PC-3 (cell line): Measurements from ENCODE around the gene SMPD3. TPM values are rescaled to one million over a fixed set of nuclear protein-coding genes. Genes with fewer than 3 reads are reported as not detected.

Experiments
- ATAC-seq: fragments of 200-7000 bp; cut with Tn5 transposase; 2 replicates; pipeline ENCODE4 v1.9.1; 2020; ENCODE audit warnings: mild to moderate bottlenecking, moderate library complexity
- BruUV-seq: library from RNA; stranded (reverse); fragments of 400-500 nt; replicated peaks from 2 replicates; lab custom pipeline; 2021; lab: Mats Ljungman, UMichigan
- CTCF ChIA-PET: fragments of 300-600 bp; sonication (Branson Sonifier 250); formaldehyde crosslinking; loops from one replicate; lab custom pipeline; 2022; ENCODE audit warnings: antibody characterized with exemption; lab: Charles Lee
- POLR2A ChIA-PET: fragments of 300-600 bp; sonication (Branson Sonifier 250); formaldehyde crosslinking; loops from one replicate; lab custom pipeline; 2022; ENCODE audit warnings: antibody characterized with exemption; ENCODE audit not compliant: unreplicated experiment; lab: Charles Lee
- DNase-seq: peaks from one replicate; pipeline ENCODE4 v3.0.0-alpha.2; 2015
- H2AFZ ChIP-seq: fragments of 300-600 bp; sonication (generic); 2 replicates; pipeline ENCODE4 v1.6.0; 2016; ENCODE audit warnings: antibody characterized with exemption, low read length
- H3F3A ChIP-seq: fragments of 300-600 bp; sonication (generic); one replicate; pipeline ENCODE4 v1.6.0; 2017; ENCODE audit warnings: antibody characterized with exemption, low read length, control low read depth, mild to moderate bottlenecking; ENCODE audit not compliant: unreplicated experiment
- H3K27ac ChIP-seq: fragments of 300-600 bp; sonication (generic); 2 replicates; pipeline ENCODE4 v1.5.1; 2016; ENCODE audit warnings: mild to moderate bottlenecking, low read length
- H3K27me3 ChIP-seq: fragments of 300-600 bp; sonication (generic); 2 replicates; pipeline ENCODE4 v1.6.1; 2016; ENCODE audit warnings: low read length, mixed read lengths
- H3K36me3 ChIP-seq: fragments of 300-600 bp; sonication (generic); 2 replicates; pipeline ENCODE4 v1.6.1; 2016; ENCODE audit warnings: low read depth, mixed run types, low read length, mixed read lengths
- H3K4me1 ChIP-seq: fragments of 300-600 bp; sonication (generic); 2 replicates; pipeline ENCODE4 v1.5.1; 2016; ENCODE audit warnings: low read length; ENCODE audit not compliant: insufficient read depth
- H3K4me2 ChIP-seq: fragments of 300-600 bp; sonication (generic); 2 replicates; pipeline ENCODE4 v1.6.0; 2016; ENCODE audit warnings: low read length
- H3K4me3 ChIP-seq: fragments of 300-600 bp; sonication (generic); 2 replicates; pipeline ENCODE4 v1.5.1; 2016; ENCODE audit warnings: mild to moderate bottlenecking, low read length, mixed read lengths
- H3K79me2 ChIP-seq: fragments of 300-600 bp; sonication (generic); 2 replicates; pipeline ENCODE4 v1.6.1; 2017; ENCODE audit warnings: low read length, mixed read lengths
- H3K9ac ChIP-seq: fragments of 300-600 bp; sonication (generic); 2 replicates; pipeline ENCODE4 v1.6.0; 2016; ENCODE audit warnings: mild to moderate bottlenecking, low read length
- H3K9me2 ChIP-seq: fragments of 300-600 bp; sonication (generic); replicated peaks from 2 replicates; pipeline ENCODE4 v1.6.1; 2016; ENCODE audit warnings: mixed run types, low read length, mixed read lengths
- H3K9me3 ChIP-seq: fragments of 300-600 bp; sonication (generic); 2 replicates; pipeline ENCODE4 v1.6.1; 2016; ENCODE audit warnings: low read length, mixed read lengths
- H4K20me1 ChIP-seq: fragments of 300-600 bp; sonication (generic); 2 replicates; pipeline ENCODE4 v1.6.1; 2016; ENCODE audit warnings: low read length, mixed read lengths
- EZH2 ChIP-seq: fragments of 300-600 bp; sonication (generic); IDR thresholded peaks from one replicate; pipeline ENCODE4 v1.6.1; 2017; ENCODE audit warnings: antibody characterized with exemption, mild to moderate bottlenecking, low read length; ENCODE audit not compliant: unreplicated experiment
- EZH2phosphoT487 ChIP-seq: fragments of 300-600 bp; sonication (generic); IDR thresholded peaks from 2 replicates; pipeline ENCODE4 v1.6.1; 2018; ENCODE audit warnings: mild to moderate bottlenecking, antibody characterized with exemption, low read length, borderline replicate concordance
- intact Hi-C: fragments of 100-400 bp; cut with micrococcal nuclease; formaldehyde crosslinking; loops from 2 replicates; pipeline ENCODE4 v1.9.0; 2023
- total RNA-seq: library from RNA; depleted of rRNA; stranded (reverse); fragments of >200 nt; gene quantifications from 2 replicates; pipeline ENCODE4 v1.2.3, GENCODE V29; 2014
- TF ChIP-seq, protein P1 (sequence below): fragments of 300-600 bp; sonication (generic); conservative IDR thresholded peaks from 2 replicates; pipeline ENCODE4 v1.5.1; 2017; ENCODE audit warnings: antibody characterized with exemption, low read depth, mild to moderate bottlenecking, low read length

Gene SMPD3
- total RNA-seq, 1 experiment from 2014 or later, result not detected

DNA sequence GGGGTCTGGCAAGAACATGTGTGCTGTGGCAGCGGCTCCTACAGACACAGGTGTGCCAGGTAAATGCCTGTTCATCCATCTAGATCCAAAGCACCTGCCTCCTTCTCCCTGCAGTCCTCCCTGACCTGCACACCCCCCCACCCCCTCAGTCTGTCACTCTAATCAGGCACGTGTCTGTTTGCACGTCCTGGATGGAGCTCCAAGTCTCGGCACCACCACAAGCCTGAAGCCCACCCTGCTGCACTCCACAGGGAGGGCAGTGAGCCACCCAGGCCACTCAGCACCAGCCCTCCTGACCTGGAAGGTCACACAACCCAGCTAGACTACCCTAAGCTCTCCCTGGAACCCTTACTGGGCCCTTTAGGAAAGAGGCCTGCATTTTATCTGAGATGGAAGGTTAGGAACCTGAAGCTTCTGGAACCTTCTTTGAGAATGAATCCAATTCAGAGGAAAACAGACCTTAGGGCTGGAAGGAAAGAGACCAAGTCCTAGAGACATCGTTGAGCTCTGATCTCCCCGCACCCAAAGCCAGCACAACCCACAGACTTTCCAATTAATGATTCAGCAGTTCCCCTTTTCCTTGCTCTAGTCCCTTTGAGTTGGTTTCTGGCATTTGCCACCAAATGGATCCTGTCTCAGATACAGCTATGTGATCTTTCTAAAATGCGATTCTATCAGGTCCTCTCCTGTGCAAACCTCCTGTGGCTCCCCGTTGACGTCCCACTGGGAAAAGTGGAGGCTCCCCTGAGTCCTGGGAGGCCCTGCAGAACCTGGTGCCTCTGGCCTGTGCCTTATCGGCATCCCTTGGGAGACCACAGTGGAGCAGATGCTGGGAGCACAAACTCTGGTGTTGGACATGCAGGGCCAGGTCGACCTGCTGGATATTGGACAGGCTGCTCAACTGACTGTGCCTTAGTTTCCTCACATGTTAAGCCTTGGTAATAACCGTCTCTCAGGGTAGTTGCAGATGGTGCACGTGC is 69.6 kb downstream of the SMPD3 start:
- H3K9me2 ChIP-seq, result no peaks in the 10 kb centered on the region
- no peak overlapping the region for H3K9ac ChIP-seq
- no peaks in the 10 kb centered on the region for H3K36me3 ChIP-seq
- ChIA-PET POLR2A (no interaction called here), CTCF (no interaction called here)
- no peak overlapping the region for H2AFZ ChIP-seq
- no peak for ATAC-seq
- no peaks in the 10 kb centered on the region; the same call in 1 of the 2 replicates for H3K4me1 ChIP-seq
- no peak overlapping the region for H3K27ac ChIP-seq
- no peaks in the 10 kb centered on the region for H3K79me2 ChIP-seq
- H3K4me3 ChIP-seq, result no peak overlapping the region
- no peak for DNase-seq
- H4K20me1 ChIP-seq, result no peaks in the 10 kb centered on the region
- no peaks in the 10 kb centered on the region for H3K27me3 ChIP-seq
- no peaks in the 10 kb centered on the region for H3F3A ChIP-seq
- H3K9me3 ChIP-seq, result no peaks in the 10 kb centered on the region
- intact Hi-C loops, result no loop called here
- no TSS peak for BruUV-seq
- H3K4me2 ChIP-seq, result no peak overlapping the region
- no peak for TF ChIP-seq EZH2phosphoT487
- TF ChIP-seq EZH2, result no peak
- TF ChIP-seq, protein P1, sequence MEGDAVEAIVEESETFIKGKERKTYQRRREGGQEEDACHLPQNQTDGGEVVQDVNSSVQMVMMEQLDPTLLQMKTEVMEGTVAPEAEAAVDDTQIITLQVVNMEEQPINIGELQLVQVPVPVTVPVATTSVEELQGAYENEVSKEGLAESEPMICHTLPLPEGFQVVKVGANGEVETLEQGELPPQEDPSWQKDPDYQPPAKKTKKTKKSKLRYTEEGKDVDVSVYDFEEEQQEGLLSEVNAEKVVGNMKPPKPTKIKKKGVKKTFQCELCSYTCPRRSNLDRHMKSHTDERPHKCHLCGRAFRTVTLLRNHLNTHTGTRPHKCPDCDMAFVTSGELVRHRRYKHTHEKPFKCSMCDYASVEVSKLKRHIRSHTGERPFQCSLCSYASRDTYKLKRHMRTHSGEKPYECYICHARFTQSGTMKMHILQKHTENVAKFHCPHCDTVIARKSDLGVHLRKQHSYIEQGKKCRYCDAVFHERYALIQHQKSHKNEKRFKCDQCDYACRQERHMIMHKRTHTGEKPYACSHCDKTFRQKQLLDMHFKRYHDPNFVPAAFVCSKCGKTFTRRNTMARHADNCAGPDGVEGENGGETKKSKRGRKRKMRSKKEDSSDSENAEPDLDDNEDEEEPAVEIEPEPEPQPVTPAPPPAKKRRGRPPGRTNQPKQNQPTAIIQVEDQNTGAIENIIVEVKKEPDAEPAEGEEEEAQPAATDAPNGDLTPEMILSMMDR, result no peak

DNA sequence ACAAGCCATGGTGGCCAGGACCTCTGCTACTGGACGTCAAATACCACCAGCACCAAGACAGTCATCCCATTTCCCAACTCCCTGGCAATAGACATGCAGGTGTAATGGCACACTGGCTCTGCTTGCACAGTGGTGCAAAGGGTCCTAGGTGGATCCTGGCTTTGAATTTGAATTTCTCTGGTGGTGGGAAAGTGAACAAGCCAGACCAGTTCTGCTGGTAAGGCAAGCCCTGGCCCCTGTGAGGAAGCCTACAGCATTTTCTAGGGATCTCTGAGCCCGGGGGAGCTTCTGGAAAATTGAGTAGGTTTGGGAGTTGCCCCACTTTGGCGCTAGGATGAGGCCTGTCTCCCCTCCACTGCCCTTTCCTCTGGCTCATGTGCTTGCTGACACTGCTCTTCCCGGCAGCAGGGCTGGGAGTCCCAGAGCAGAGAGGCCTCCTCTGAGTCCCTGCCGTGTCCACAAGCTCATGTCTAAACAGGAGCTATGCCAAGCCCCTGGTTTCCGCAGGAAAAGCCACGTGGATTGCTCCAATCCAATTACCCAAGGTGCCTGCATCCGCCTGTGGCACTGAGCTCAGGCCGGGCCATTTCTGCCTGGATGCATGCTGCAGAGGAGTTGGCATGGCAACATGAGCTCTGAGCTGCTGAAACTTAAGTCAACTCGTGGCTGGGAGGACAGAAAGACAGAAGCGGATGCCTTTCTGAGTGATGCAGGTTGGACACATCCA is 70.5 kb downstream of the SMPD3 start:
- intact Hi-C loops, result no loop called here
- Histone ChIP-seq H3K4me1 (no peaks in the 10 kb centered on the region; the same call in 1 of the 2 replicates), H3K9ac (no peak overlapping the region), H4K20me1 (no peaks in the 10 kb centered on the region), H3K4me3 (no peak overlapping the region), H3K27me3 (no peaks in the 10 kb centered on the region), H3K4me2 (no peak overlapping the region), H3K9me2 (no peaks in the 10 kb centered on the region), H3F3A (no peaks in the 10 kb centered on the region), H3K27ac (no peak overlapping the region), H3K36me3 (no peaks in the 10 kb centered on the region), H3K9me3 (no peaks in the 10 kb centered on the region), H3K79me2 (no peaks in the 10 kb centered on the region), H2AFZ (no peak overlapping the region)
- BruUV-seq, result no TSS peak
- CTCF ChIA-PET, result no interaction called here
- no peak for DNase-seq
- POLR2A ChIA-PET, result no interaction called here
- no peak for ATAC-seq
- TF ChIP-seq EZH2phosphoT487 (no peak), EZH2 (no peak)
- TF ChIP-seq, protein P1, result no peak
